ENCODE data around the gene TENM4. TPM values are rescaled to one million over a fixed set of nuclear protein-coding genes. Genes with fewer than 3 reads are reported as not detected.

TENM4 gene
- polyA plus RNA-seq, 1 of the 3 experiments (the other 2 are of a cell fraction) = 16.7 TPM

GRCh38 chr11:79419120-79419519 lies 21.7 kb downstream of the TENM4 start:
- Histone ChIP-seq H2AFZ (ENCODE audit: low read depth) (no peak overlapping the region), H3K9ac (no peak overlapping the region)
- no peak for DNase-seq

GRCh38 chr11:79418241-79418640 lies 22.6 kb downstream of the TENM4 start:
- CTCF ChIA-PET = interaction anchor here (1.2 to 4.7 kb wide), 3 partner anchors 9 to 22 kb away, joined by 4 to 21 read pairs (median 12); partner anchors contain the start of gene TENM4
- Histone ChIP-seq H2AFZ (ENCODE audit: low read depth) (no peak overlapping the region), H3K4me2 (no peak overlapping the region), H3K27ac (ENCODE audit: low read depth in 2 of 2, low read length in 1 of 2) (peak overlapping the region in 1 of 2 experiments; percentile 61; a peak in 2 of 4 replicates), H3F3A (replicated peaks; ENCODE audit: insufficient read depth) (peaks cover 34% of the 10 kb centered on the region), H3K79me2 (ENCODE audit: insufficient read depth) (peaks cover 73% of the 10 kb centered on the region; the same call in 1 of the 2 replicates), H3K27me3 (ENCODE audit: insufficient read depth) (no peaks in the 10 kb centered on the region), H3K4me1 (ENCODE audit: control insufficient read depth in 1 of 2, insufficient read depth in 2 of 2, low read depth in 1 of 2, low read length in 1 of 2) (peaks cover 13 to 37% of the 10 kb centered on the region in 2 experiments), H3K36me3 (replicated peaks in 1 of 2; ENCODE audit: control insufficient read depth in 1 of 2, insufficient read depth in 2 of 2, low read length in 1 of 2) (no peaks in the 10 kb centered on the region), H4K20me1 (ENCODE audit: insufficient read depth) (no peaks in the 10 kb centered on the region; the same call in 1 of the 2 replicates), H3K9ac (no peak overlapping the region), H3K4me3 (ENCODE audit: low read depth in 2 of 2, low read length in 1 of 2) (no peak overlapping the region), H3K9me2 (no peaks in the 10 kb centered on the region), H3K9me3 (no peaks in the 10 kb centered on the region)
- WGBS (ENCODE audit: low lambda C conversion rate) = 100% methylated on average over 1 of the region's 1 CpG
- DNase-seq = no peak
- POLR2A ChIA-PET = no interaction called here
- TF ChIP-seq EZH2phosphoT487 (IDR thresholded peaks at IDR 0.05; ENCODE audit: borderline replicate concordance, low read depth) = no peak
- TF ChIP-seq FOSL2 (IDR thresholded peaks at IDR 0.05; ENCODE audit: borderline replicate concordance, low read depth) = no peak
- TF ChIP-seq MXI1 (IDR thresholded peaks at IDR 0.05; ENCODE audit: low read depth, low read length) = no peak
- TF ChIP-seq EP300 (IDR thresholded peaks at IDR 0.05; ENCODE audit: borderline replicate concordance in 1 of 2, low read depth in 1 of 2, low read length in 1 of 2) = no peak
- TF ChIP-seq, protein P1, sequence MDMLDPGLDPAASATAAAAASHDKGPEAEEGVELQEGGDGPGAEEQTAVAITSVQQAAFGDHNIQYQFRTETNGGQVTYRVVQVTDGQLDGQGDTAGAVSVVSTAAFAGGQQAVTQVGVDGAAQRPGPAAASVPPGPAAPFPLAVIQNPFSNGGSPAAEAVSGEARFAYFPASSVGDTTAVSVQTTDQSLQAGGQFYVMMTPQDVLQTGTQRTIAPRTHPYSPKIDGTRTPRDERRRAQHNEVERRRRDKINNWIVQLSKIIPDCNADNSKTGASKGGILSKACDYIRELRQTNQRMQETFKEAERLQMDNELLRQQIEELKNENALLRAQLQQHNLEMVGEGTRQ (IDR thresholded peaks at IDR 0.05; ENCODE audit: borderline replicate concordance, low read depth, low read length) = no peak
- no peak for TF ChIP-seq TAF1 (IDR thresholded peaks at IDR 0.05; ENCODE audit: borderline replicate concordance, low read depth, low read length)
- TF ChIP-seq FOXM1 (IDR thresholded peaks at IDR 0.05; ENCODE audit: low read depth) = no peak
- no peak for TF ChIP-seq CTCF (IDR thresholded peaks at IDR 0.05)
- no peak for TF ChIP-seq FOXJ3 (CRISPR knock-in tag; IDR thresholded peaks at IDR 0.05)
- TF ChIP-seq JUND (IDR thresholded peaks at IDR 0.05) = no peak
- TF ChIP-seq REST (IDR thresholded peaks at IDR 0.05; ENCODE audit: low read depth, low read length) = no peak
- no peak for TF ChIP-seq SMC3 (IDR thresholded peaks at IDR 0.05; ENCODE audit: low read depth, low read length)

More at GRCh38 chr11:79419120-79419519, 21.7 kb downstream of the TENM4 start:
- WGBS (ENCODE audit: low lambda C conversion rate) = 51% methylated on average over 3 of the region's 5 CpGs
- no peaks in the 10 kb centered on the region for H3K36me3 ChIP-seq (replicated peaks in 1 of 2; ENCODE audit: control insufficient read depth in 1 of 2, insufficient read depth in 2 of 2, low read length in 1 of 2)
- peak; percentile 84 for TF ChIP-seq FOSL2 (IDR thresholded peaks at IDR 0.05; ENCODE audit: borderline replicate concordance, low read depth)
- TF ChIP-seq JUND (IDR thresholded peaks at IDR 0.05) = peak; percentile 53
- no peak for TF ChIP-seq NFIC (IDR thresholded peaks at IDR 0.05; ENCODE audit: borderline replicate concordance)
- TF ChIP-seq CTCF (IDR thresholded peaks at IDR 0.05) = no peak
- TF ChIP-seq TCF12 (IDR thresholded peaks at IDR 0.05) = peak; percentile 27; the same call in 1 of the 2 replicates
- H4K20me1 ChIP-seq (ENCODE audit: insufficient read depth) = no peaks in the 10 kb centered on the region; the same call in 1 of the 2 replicates
- H3K4me2 ChIP-seq = peak overlapping the region; percentile 39; the same call in 1 of the 2 replicates
- H3K9me2 ChIP-seq = no peaks in the 10 kb centered on the region
- CTCF ChIA-PET = interaction anchor here (1.2 to 4.7 kb wide), 3 partner anchors 10 to 21 kb away, joined by 4 to 21 read pairs (median 12); partner anchors contain the start of gene TENM4
- peaks cover 80% of the 10 kb centered on the region; the same call in 1 of the 2 replicates for H3K79me2 ChIP-seq (ENCODE audit: insufficient read depth)
- no peaks in the 10 kb centered on the region for H3K27me3 ChIP-seq (ENCODE audit: insufficient read depth)
- H3K4me1 ChIP-seq (ENCODE audit: control insufficient read depth in 1 of 2, insufficient read depth in 2 of 2, low read depth in 1 of 2, low read length in 1 of 2) = peaks cover 8 to 28% of the 10 kb centered on the region in 2 experiments; a peak in 3 of 4 replicates
- peak overlapping the region in 1 of 2 experiments; percentile 61; a peak in 2 of 4 replicates for H3K27ac ChIP-seq (ENCODE audit: low read depth in 2 of 2, low read length in 1 of 2)
- no peaks in the 10 kb centered on the region for H3K9me3 ChIP-seq
- peaks cover 25% of the 10 kb centered on the region for H3F3A ChIP-seq (replicated peaks; ENCODE audit: insufficient read depth)
- POLR2A ChIA-PET = no interaction called here
- H3K4me3 ChIP-seq (ENCODE audit: low read depth in 2 of 2, low read length in 1 of 2) = no peak overlapping the region

All from SK-N-SH (cell line).